Neuron (in vitro differentiated cells): Measurements from ENCODE around the gene CBFA2T3.

ENCODE experiments used
- H2AFZ ChIP-seq: one replicate; pipeline ENCODE4 v1.6.1; 2013; ENCODE audit warnings: low read depth, mild to moderate bottlenecking, inconsistent platforms, low read length, moderate library complexity
- H3K27me3 ChIP-seq: one replicate; pipeline ENCODE4 v1.6.1; 2013; ENCODE audit warnings: low read length; ENCODE audit not compliant: insufficient read depth
- H3K36me3 ChIP-seq: one replicate; pipeline ENCODE4 v1.6.1; 2013; ENCODE audit warnings: low read length; ENCODE audit not compliant: insufficient read depth
- H3K4me1 ChIP-seq: one replicate; pipeline ENCODE4 v1.6.1; 2013; ENCODE audit warnings: low read length; ENCODE audit not compliant: insufficient read depth
- H3K4me3 ChIP-seq: 2 replicates; pipeline ENCODE4 v1.5.1; 2013; ENCODE audit warnings: mild to moderate bottlenecking, low read length, moderate library complexity
- H3K9me3 ChIP-seq: one replicate; pipeline ENCODE4 v1.6.1; 2013; ENCODE audit warnings: low read length

CBFA2T3 gene

DNA sequence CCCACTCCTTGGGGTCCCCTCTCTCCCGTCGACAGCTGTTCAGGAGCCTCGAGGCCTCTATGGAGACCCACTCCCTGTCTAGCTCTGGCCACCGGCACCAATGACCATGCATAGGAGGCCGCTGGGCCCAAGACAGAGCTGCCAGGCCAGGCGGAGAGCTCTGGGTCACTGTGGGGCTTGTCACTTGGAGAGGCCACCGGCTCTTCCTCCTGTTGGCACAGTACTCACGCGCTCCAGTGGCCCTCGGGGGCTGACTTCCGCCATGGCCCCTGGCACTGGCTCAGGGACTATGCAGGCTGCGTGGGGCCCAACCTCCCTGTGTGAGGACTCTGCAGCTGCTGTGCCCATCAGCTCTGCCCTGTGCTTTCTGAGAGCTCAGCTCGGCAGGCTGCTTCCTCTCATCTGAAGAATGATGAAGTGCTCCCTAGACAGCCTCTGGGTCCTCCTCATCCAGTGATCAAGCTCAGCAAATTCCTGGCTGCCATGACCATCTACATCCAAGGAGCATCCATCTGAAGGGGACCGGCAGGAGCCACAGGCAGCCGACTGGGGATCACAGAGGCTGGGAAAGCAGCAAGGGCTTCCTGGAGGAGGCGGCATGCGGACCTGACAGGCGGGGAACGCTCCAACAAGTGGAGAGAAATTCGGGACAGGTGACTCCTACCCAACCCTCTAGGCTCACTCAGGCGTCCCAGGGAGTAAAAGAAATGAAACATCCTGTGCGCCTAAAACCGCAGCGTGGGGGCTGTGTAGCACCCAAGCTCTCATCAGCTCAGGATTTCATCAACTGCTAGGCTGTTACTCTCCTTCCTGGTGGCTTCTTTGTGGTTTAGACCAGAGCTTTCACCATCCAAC, 137.0 kb downstream of the CBFA2T3 start:
- H3K27me3 ChIP-seq = no peaks in the 10 kb centered on the region
- H2AFZ ChIP-seq = no peak overlapping the region
- no peaks in the 10 kb centered on the region for H3K9me3 ChIP-seq
- H3K4me3 ChIP-seq = no peak overlapping the region
- H3K4me1 ChIP-seq = no peaks in the 10 kb centered on the region
- no peaks in the 10 kb centered on the region for H3K36me3 ChIP-seq

DNA sequence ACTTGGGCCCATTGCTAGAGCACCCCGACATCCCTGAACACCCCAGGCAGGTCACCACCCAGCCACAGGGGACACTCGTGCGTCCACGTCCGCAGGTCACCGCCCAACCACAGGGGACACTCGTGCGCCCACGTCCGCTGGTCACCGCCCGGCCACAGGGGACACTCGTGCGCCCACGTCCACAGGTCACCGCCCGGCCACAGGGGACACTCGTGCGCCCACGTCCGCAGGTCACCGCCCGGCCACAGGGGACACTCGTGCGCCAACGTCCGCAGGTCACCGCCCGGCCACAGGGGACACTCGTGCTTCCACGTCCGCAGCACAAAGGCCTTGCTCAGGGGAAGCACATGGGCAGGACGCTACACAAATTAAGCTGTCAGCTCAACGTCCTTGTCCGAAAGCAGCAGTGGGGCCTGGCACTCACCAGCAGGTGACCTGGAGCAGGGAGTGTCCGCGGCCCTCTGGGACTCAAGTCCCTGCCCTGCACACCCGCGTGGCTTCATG, 137.9 kb downstream of the CBFA2T3 start:
- Histone ChIP-seq H3K36me3 (no peaks in the 10 kb centered on the region), H2AFZ (no peak overlapping the region), H3K4me3 (no peak overlapping the region), H3K27me3 (no peaks in the 10 kb centered on the region), H3K4me1 (no peaks in the 10 kb centered on the region), H3K9me3 (no peaks in the 10 kb centered on the region)

DNA sequence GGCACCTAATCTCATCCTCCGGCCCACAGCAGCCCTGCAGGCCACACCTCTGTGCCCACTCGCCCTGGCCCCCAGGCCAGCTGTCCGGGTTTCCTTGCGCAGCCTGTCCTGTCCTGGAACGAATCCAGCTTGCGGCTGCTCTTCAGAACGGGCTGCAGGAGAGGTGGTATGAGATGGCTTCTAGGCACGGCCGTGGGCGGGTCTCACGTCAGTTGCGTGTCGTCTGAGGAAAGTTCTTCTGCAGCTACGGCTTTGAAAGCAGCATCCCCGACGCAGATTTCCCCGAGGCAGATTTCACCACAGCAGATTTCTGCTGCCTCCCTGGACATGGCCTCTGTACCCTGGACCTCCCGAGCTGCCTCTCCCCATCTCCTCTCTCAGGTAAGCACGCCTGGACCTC, 138.4 kb downstream of the CBFA2T3 start:
- H3K27me3 ChIP-seq = no peaks in the 10 kb centered on the region
- H3K9me3 ChIP-seq = no peaks in the 10 kb centered on the region
- no peak overlapping the region for H3K4me3 ChIP-seq
- H3K36me3 ChIP-seq = no peaks in the 10 kb centered on the region
- no peaks in the 10 kb centered on the region for H3K4me1 ChIP-seq
- H2AFZ ChIP-seq = no peak overlapping the region

DNA sequence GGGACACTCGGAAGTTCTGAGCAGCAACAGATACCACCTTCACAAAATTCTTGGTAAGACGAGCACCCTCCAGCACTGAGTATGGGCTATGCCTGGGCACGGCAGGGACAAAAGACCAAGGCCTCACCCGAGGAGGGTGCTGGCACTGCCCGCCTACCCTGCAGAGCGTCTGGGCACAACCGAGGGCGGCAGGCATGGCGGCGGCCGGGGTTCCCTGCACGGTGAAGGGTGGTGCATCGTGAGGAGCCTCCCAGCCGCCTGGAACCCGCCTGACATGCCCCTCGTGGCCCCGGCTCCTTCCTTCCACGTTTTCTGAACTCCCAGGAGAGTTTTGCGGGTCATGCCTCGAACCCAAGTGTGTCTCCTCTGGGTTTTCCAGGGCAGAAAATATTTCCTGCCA, 139.2 kb downstream of the CBFA2T3 start:
- no peak overlapping the region for H2AFZ ChIP-seq
- no peaks in the 10 kb centered on the region for H3K9me3 ChIP-seq
- no peaks in the 10 kb centered on the region for H3K27me3 ChIP-seq
- H3K4me3 ChIP-seq = no peak overlapping the region
- no peaks in the 10 kb centered on the region for H3K4me1 ChIP-seq
- no peaks in the 10 kb centered on the region for H3K36me3 ChIP-seq

DNA sequence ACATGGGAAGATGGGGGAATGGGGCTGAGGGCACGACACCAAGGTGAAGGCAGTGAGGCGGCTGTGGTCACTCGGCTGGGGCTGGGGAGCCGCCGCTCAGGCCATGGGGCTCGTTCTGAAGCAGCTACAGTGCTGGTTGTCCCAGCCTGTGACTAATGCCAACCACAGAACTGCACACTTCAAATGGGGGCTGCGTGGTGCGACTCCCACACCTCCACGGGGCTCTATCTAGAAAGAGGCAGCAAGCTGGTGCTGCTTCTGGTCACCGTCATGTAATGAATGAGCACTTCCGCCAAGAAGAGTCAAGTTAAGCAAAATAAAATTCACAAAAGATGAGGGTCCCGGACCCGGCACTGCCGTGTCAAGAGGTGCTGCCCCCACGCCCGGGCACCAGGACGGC, 140.2 kb downstream of the CBFA2T3 start:
- Histone ChIP-seq H3K27me3 (no peaks in the 10 kb centered on the region), H3K4me1 (no peaks in the 10 kb centered on the region), H3K4me3 (no peak overlapping the region), H2AFZ (no peak overlapping the region), H3K9me3 (no peaks in the 10 kb centered on the region), H3K36me3 (no peaks in the 10 kb centered on the region)

DNA sequence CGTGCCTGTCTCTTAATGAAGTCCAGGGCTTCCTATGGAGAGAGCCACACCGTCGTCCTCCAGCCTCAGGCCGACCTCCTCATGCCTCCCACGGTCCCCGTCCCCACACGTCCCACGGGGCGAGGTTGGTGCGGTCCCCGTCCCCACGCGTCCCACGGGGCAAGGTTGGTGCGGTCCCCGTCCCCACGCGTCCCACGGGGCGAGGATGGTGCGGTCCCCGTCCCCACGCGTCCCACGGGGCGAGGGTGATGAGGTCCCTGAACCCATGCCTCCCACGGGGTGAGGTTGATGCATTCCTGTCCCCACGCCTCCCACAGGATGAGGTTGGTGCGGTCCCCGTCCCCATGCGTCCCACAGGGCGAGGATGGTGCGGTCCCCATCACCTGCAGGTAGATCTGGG, 141.2 kb downstream of the CBFA2T3 start:
- no peaks in the 10 kb centered on the region for H3K9me3 ChIP-seq
- H3K4me3 ChIP-seq = no peak overlapping the region
- H2AFZ ChIP-seq = no peak overlapping the region
- H3K27me3 ChIP-seq = no peaks in the 10 kb centered on the region
- H3K36me3 ChIP-seq = no peaks in the 10 kb centered on the region
- H3K4me1 ChIP-seq = no peaks in the 10 kb centered on the region

DNA sequence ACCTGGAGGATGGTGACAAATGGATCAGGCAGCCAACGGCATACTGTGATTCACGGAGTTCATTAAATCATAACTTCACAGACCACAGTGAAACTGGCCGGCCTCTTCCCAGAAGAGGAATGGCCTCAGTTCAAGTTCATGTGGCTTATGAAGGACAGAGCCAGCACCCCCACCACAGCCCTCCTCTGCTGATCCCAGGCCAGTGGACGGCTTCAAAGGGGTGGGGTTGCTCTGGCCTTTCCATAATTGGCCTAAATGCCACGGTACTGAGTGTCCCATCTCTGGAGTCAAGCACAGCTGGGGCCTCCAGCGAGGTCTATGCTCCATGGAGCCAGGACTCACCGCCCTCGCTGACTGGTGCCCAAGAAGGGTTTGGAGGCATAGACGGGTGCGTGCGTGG, 141.6 kb downstream of the CBFA2T3 start:
- Histone ChIP-seq H2AFZ (no peak overlapping the region), H3K4me1 (no peaks in the 10 kb centered on the region), H3K27me3 (no peaks in the 10 kb centered on the region), H3K9me3 (no peaks in the 10 kb centered on the region), H3K4me3 (no peak overlapping the region), H3K36me3 (no peaks in the 10 kb centered on the region)

DNA sequence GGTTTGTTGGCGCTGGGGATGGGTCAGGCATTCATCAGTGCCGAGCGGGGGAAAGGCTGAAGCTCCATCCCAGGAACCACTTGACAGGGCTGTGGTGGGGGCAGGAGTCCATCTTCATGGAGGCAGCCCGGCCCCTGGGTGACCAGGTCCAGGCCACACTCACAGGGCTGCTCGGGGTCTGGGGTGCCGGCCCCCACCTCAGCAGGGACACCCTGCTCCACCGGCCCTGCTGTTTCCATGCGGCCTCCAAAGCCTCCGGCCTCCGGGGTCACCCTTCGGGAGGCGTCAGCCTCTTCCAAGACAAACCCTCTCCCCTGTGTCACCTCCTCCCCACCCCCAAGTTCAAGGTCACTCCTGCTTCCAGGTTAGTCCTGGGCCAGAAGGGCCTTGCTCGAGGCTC, 142.3 kb downstream of the CBFA2T3 start:
- Histone ChIP-seq H3K9me3 (no peaks in the 10 kb centered on the region), H3K36me3 (no peaks in the 10 kb centered on the region), H2AFZ (no peak overlapping the region), H3K4me1 (no peaks in the 10 kb centered on the region), H3K27me3 (no peaks in the 10 kb centered on the region), H3K4me3 (no peak overlapping the region)

DNA sequence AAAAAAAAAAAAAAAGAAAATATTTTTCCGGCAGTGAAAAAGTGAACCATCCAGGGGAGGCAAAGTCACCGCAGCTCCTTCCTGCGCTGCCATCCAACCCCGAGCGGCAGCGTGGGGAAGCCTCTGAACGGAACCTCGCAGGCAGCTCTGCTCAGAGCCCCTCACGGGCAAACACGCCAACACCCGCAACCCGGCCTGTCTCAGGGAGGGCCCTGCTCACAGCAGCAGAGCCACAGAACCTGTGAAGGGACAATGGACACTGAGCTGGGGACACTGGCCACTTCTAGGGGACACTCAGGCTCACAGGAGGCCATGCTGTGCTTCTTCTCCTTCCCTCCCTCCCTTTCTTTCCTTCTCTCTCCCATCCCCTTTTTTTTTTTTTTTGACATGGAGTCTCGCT, 143.9 kb downstream of the CBFA2T3 start:
- no peaks in the 10 kb centered on the region for H3K27me3 ChIP-seq
- H3K36me3 ChIP-seq = no peaks in the 10 kb centered on the region
- no peak overlapping the region for H2AFZ ChIP-seq
- H3K4me1 ChIP-seq = no peaks in the 10 kb centered on the region
- no peak overlapping the region for H3K4me3 ChIP-seq
- no peaks in the 10 kb centered on the region for H3K9me3 ChIP-seq

DNA sequence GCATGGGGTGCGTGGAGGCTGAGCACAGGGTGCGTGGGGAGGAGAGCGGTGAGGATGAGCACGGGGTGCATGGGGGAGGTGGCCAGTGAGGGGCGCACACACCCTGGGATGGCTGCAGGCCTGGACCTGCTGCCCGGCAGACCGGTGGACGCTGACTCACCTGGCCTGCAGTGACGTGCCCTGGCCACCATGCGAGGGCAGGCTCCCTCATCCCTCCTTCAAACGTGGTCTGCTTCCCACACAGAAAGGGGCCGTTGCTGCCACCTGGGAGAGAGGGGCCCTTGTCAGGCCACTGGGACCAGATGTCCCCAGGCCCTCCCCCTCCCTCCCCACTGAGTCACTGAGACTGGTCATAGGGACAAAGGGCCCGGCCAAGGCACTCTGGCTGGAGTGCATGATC, 145.2 kb downstream of the CBFA2T3 start:
- Histone ChIP-seq H3K27me3 (no peaks in the 10 kb centered on the region), H2AFZ (no peak overlapping the region), H3K9me3 (no peaks in the 10 kb centered on the region), H3K36me3 (no peaks in the 10 kb centered on the region), H3K4me1 (no peaks in the 10 kb centered on the region), H3K4me3 (no peak overlapping the region)

DNA sequence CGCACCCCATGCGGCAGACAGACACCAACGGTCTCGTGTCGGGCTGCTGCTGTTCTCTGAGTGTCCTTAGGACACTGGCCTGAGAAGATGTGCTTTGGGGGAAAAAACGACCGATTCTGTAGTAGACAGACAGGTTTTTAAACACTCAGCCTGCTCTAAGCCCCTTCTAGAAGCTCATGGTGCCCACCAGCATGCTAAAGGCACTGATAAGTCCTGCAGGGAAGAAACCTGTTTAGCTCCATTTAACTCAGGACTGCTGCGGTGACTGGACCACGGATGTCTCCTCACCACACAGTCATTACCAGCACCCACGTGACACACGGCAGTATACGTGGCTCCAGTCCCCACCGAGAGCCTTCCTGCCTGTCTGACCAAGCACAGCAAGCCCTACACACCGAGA, 146.2 kb downstream of the CBFA2T3 start:
- no peak overlapping the region for H3K4me3 ChIP-seq
- no peaks in the 10 kb centered on the region for H3K9me3 ChIP-seq
- H2AFZ ChIP-seq = no peak overlapping the region
- H3K36me3 ChIP-seq = no peaks in the 10 kb centered on the region
- no peaks in the 10 kb centered on the region for H3K27me3 ChIP-seq
- no peaks in the 10 kb centered on the region for H3K4me1 ChIP-seq

DNA sequence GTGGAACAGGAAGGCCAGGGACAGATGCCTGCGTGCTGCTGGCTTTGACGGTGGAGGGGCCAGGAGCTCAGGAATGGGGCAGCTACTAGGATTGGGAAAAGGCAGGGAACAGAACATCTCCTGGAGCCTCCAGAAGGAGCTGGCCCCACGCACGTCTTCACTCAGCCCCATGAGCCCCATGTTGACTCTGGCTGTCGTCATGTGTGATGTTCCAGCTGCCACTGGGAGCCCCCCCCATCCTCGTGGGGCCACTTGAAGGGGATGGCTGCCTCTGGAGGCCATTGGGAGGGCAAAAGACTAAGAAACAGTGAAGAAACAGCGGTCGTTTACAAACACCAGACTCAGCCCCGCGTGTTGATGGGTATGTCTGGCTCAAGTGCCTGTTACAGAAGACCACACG, 146.7 kb downstream of the CBFA2T3 start:
- Histone ChIP-seq H3K4me3 (no peak overlapping the region), H3K4me1 (no peaks in the 10 kb centered on the region), H3K27me3 (no peaks in the 10 kb centered on the region), H3K9me3 (no peaks in the 10 kb centered on the region), H3K36me3 (no peaks in the 10 kb centered on the region), H2AFZ (no peak overlapping the region)

DNA sequence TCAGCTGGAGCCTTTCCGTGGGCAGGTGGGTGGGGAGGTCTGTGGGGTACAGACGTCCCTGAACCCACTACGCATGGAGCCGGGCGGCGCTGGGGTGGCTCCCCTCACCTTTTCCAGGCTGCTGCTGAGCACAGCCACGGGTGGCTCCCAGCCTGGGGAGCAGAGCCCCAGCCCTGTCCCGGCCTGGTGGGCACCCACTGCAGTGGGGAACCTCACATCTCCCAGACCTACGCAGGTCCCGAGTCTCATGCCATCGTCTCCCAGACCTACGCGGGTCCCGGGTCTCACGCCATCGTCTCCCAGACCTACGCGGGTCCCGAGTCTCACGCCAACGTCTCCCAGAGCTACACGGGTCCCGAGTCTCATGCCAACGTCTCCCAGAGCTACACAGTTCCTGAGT, 148.3 kb downstream of the CBFA2T3 start:
- H3K36me3 ChIP-seq = no peaks in the 10 kb centered on the region
- no peak overlapping the region for H3K4me3 ChIP-seq
- H3K27me3 ChIP-seq = no peaks in the 10 kb centered on the region
- no peaks in the 10 kb centered on the region for H3K9me3 ChIP-seq
- H2AFZ ChIP-seq = no peak overlapping the region
- no peaks in the 10 kb centered on the region for H3K4me1 ChIP-seq

DNA sequence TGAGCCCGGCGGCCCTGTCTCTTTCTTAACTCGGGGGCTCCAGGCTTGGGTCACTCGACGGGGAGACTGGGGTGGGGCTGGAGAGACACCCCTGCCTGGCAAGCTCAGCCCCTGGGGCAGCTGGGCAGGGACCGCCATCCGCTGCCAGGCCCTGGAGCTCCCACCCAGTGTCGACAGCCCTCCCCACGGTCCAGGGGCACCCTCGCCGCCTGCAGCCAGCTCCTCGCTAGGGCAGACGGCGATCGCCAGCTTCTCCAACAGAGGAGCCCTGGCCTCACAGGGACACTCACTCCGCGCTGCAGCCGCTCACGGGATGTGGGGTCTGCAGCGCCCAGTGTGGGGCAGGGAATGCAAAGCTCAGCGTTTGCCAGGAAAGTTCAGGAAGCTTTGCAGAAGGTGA, 149.3 kb downstream of the CBFA2T3 start:
- no peaks in the 10 kb centered on the region for H3K9me3 ChIP-seq
- no peaks in the 10 kb centered on the region for H3K27me3 ChIP-seq
- no peaks in the 10 kb centered on the region for H3K4me1 ChIP-seq
- no peak overlapping the region for H3K4me3 ChIP-seq
- H3K36me3 ChIP-seq = no peaks in the 10 kb centered on the region
- no peak overlapping the region for H2AFZ ChIP-seq
